GM10847 (cell line): ENCODE data around the gene MYOM3.

ENCODE experiments used
- POLR2A ChIP-seq: IDR thresholded peaks from 2 replicates; pipeline ENCODE4 v1.6.1; 2011; ENCODE audit not compliant: insufficient read length; ENCODE audit errors: extremely low read depth

MYOM3 gene

DNA sequence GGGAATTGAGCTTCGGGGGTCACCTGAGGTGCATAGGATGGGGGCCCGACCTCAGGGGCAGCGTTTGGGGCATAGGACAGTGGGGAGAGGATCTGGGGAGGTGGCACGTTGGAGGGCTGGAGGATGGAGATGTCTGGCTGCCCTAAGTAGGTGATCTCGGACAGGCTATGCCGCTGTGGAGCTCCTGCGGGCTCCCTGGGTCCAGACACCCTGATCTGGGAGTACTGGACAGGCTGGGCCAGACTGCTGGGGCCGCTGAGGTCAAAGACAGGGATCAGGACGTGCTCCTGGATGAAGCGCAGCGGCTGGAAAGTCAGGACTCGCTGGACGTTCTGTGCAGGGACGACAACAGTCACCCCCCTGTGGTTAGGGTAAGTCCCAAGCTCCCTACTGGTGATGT lies 9.5 kb upstream of the MYOM3 start:
- no peak for TF ChIP-seq POLR2A

- no peak for TF ChIP-seq POLR2A
Measured at GRCh38 chr1:24120965-24121364, 9.0 kb upstream of the MYOM3 start.

DNA sequence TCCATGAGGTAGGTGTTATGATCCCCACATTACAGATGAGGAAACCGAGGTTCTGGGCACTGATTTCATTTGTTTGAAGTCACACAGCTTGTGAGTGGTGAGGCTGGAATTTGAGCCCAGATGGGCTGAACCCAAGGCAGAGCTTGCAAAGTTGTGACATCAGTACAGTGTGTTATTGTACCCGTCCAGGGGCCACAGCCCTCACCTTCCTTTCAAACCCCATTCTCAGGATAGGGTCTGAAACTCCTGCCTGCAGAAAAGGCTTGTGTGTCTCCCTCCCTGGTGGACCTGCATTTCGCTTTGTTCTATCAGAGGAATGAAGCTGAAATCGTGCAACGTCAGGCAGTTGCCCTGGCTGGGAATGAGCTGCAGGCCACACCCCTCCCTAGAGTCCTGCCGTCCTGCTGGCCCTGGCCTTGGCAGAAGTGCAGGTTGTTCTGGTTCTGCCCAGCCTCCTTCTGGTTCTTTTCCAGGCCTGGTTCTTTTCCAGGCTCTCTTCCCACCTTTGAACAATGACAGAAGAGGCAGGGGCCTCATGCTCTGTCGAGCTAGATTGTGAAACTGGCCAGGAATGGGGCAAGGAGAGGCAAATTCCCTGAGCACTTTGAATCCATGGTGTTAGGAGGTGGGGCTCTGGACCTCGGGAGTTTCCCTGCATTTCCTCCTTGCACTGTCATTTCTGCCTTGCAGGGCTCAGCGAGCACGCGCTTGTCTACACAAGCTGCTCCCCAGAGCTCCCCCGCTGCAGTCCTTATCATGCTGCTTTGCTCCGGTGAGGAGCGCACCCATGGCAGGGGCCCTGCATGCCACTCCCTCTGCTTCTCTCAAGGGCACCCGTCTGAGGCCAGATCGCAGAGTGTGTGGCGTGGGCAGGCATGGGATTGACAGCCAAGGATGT lies 8.2 kb upstream of the MYOM3 start:
- TF ChIP-seq POLR2A = no peak

DNA sequence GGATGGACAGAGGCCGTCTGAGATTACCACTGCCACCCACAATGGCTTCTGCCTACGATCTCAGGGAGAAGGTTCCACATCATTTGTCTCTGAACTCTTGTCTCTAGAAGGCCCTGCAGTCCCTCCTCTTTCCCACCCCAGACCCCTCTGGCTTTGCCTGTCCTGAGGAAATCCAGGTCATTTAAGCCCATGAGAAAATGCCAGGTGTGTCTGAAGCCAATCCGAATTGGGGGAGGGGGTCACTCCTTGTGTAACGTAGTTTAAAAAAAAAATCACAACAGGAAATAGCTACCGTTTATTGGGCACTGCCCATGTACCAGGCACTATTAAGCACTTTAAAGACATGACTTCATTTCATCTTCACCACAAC lies 7.5 kb upstream of the MYOM3 start:
- TF ChIP-seq POLR2A = no peak

GRCh38 chr1:24118410-24119242 lies 6.7 kb upstream of the MYOM3 start:
- no peak for TF ChIP-seq POLR2A

GRCh38 chr1:24117722-24118409 lies 5.9 kb upstream of the MYOM3 start:
- TF ChIP-seq POLR2A = no peak

DNA sequence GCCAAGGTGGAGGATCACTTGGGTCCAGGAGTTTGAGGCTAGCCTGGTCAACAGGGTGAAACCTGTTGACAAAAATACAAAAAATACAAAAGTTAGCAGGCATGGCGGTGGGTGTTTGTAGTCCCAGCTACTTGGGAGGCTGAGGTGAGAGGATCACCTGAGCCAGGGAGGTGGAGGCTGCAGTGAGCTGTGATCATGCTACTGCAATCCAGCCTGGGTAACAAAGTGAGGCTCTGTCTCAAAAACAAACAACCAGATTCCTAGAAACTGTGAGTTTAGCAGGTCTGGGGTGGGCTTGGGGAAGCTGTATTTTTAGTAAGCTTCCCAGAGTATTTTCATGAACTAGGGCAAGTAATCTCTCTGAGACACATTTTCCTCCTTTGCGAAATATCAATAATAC lies 5.2 kb upstream of the MYOM3 start:
- no peak for TF ChIP-seq POLR2A

DNA sequence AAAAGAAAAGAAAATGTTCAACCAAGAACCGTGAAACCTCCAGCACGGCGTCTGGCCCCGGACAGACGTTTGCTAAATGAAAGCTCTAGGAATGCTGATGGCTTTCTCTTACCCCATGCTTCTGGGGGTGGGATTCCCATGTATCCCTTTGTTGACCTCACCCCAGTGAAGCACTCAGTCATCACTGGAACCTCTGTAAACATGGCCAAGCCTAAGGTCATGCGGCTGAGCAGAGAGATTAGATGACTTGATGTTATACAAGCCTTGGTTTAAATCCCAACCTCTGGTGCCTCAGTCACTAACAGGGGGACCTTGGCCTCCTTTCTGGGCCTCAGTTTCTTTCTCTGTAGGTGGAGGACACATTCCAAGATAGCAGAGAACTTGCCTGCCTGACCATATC lies 2.8 kb upstream of the MYOM3 start:
- TF ChIP-seq POLR2A = no peak

GRCh38 chr1:24113641-24114033 lies 1.7 kb upstream of the MYOM3 start:
- no peak for TF ChIP-seq POLR2A

- TF ChIP-seq POLR2A = no peak
Measured at GRCh38 chr1:24111262-24111995, 506 bp downstream of the MYOM3 start.

DNA sequence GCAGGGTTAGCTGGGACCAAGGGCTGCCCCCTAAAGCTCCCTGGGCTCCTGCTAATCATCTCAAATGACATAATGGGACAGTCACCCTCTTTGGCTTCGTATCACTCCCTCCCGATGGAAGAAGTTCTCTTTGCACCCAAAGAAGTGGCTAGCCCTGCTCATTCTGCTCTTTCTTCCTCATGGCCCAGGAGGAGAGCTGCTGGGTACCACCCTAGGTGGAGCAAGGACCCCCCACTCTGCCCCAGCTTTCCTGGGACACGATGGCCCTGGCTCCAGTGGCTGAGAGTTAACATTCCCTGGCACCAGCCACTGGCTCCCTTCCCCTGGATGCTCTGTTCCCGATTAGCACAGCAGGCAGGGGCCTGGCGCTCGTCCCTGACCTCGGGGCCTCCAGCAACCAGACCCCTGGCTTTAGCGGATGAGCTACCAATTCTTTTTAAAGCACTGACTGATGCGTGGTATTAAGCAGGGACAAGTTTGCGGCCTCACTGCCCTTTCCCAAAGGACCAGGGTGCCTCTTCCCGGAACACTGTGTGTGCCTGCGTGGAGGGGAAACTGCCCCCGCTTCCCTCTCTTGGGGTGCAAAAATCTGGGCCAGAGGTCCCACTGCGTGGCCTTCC lies 1.2 kb downstream of the MYOM3 start:
- TF ChIP-seq POLR2A = no peak

DNA sequence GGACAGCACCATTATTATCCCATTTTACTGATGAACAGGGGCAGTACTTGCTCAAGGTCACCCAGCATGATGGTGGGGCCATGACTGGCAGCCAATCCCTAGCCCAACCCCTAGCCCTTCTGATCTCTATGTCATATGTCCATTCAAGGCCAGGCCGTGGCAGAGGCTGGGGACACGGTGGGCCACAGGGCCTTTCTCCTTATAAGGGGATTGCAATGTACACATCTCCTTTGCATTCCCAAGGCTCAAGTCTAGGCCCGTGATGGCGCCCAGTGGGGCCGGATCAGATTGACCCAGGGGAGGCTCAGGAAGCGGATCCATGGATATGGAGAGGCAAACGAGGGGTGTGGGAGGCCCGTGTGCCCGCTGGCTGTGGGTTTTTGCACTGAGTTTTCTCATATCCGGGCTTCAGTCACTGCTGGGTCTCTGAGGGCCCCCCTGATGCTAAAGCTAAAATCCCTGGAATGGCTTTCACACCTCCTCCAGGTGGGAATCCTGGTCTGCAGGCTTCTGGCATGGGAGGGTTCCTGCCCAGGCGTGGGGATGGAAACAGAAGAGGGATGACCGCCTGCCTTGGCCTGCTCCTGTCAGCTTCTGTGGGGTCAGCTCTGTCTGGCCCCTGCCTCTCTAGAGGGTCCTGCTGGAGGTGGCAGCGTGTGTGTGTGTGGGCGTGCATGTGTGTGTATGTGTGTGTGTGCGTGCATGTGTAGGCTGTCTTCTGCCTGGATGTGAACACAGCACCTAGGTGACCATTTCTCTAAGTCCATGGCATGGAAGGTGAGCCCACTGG lies 2.1 kb downstream of the MYOM3 start:
- no peak for TF ChIP-seq POLR2A

GRCh38 chr1:24109166-24109483 lies 2.8 kb downstream of the MYOM3 start:
- no peak for TF ChIP-seq POLR2A
